GM12875 (cell line): ENCODE data around the gene GPHN.

Experiments used
- H3K4me3 ChIP-seq: one replicate; pipeline ENCODE4 v1.5.1; 2011; ENCODE audit warnings: low read depth, low read length, control low read depth
- CTCF ChIP-seq: IDR thresholded peaks from 2 replicates; pipeline ENCODE4 v1.5.1; 2011; ENCODE audit warnings: low read depth, mild to moderate bottlenecking, control low read depth, inconsistent platforms, low read length, moderate library complexity, borderline replicate concordance; ENCODE audit not compliant: insufficient read depth

Gene GPHN

DNA sequence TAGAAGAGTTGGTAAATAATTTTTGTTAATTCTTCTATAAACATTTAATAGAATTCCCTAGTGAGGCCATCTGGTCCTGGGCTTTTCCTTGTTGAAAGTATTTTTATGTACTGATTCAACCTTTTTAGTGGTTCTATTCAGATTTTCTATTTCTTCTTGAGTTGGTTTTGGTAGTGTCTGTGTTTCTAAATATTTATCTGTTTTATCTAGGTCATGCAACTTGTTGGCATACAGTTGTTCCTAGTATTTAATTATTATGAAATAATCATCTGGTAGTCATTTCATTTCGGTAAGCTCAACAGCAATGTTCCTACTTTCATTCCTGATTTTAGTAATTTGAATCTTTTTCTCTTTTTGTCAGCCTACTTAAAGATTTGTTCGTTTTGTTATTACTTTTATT, 447.2 kb downstream of the GPHN start:
- no peak overlapping the region for H3K4me3 ChIP-seq
- no peak for TF ChIP-seq CTCF

GRCh38 chr14:66959437-66960050, 451.6 kb downstream of the GPHN start:
- H3K4me3 ChIP-seq = no peak overlapping the region
- TF ChIP-seq CTCF = no peak

GRCh38 chr14:66965831-66966230, 457.9 kb downstream of the GPHN start:
- no peak overlapping the region for H3K4me3 ChIP-seq
- no peak for TF ChIP-seq CTCF

- no peak for TF ChIP-seq CTCF
- no peak overlapping the region for H3K4me3 ChIP-seq
These were observed 464.5 kb downstream of the GPHN start for GRCh38 chr14:66972469-66972868.

GRCh38 chr14:66974397-66975025, 466.6 kb downstream of the GPHN start:
- no peak for TF ChIP-seq CTCF
- no peak overlapping the region for H3K4me3 ChIP-seq

GRCh38 chr14:66975251-66975650, 467.3 kb downstream of the GPHN start:
- no peak overlapping the region for H3K4me3 ChIP-seq
- no peak for TF ChIP-seq CTCF
